ENCODE data around the gene ANXA2.
"Not testable (repeated sequence)": the region's sequence is repeated elsewhere in the genome, so short reads cannot be mapped to it uniquely, and the experiment has no call there.

ANXA2 gene

DNA sequence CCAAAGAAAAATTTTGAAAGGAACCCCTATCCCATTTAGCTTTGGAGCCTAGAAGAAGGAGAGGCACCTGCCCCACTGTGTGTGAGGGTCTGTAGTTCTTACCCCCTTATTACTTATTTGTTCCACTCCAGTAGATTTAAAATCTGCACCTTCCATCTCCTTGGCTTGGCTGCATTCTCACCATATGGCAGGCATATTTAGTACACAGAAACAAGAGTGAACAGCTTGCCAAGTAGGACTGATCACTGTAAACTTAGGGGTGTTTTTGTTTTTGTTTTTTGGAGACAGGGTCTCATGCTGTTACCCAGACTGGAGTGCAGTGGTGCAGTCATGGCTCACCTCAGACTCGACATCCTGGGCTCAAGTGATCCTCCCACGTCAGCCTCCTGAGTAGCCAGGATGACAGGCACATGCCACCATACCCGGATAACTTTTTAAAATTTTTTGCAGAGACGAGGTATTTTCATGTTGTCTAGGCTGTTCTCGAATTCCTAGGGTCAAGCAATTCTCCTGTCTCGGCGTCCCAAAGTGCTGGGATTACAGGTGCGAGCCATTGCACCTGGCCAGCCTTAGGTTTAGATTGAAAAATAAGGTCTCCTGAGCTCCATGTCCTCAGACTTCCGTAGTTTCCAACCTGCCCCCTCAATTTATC lies 14.1 kb upstream of the ANXA2 start:
- Histone ChIP-seq H3K27ac (replicated peaks; ENCODE audit: low read length) (no peak overlapping the region), H3K9ac (ENCODE audit: low read depth, low read length, poor library complexity) (no peak overlapping the region), H3K14ac (ENCODE audit: low read length) (no peak overlapping the region), H3K4me2 (ENCODE audit: insufficient read depth, low read length, poor library complexity, severe bottlenecking) (no peak overlapping the region), H3K4ac (ENCODE audit: low read length) (no peak overlapping the region), H2BK120ac (ENCODE audit: low read depth, low read length) (no peak overlapping the region), H2BK5ac (ENCODE audit: low read length) (no peak overlapping the region), H2BK12ac (ENCODE audit: low read length) (no peak overlapping the region), H3K36me3 (replicated peaks in 1 of 2; ENCODE audit: control insufficient read depth in 2 of 2, insufficient read depth in 2 of 2, low read length in 2 of 2) (no peaks in the 10 kb centered on the region), H3K4me1 (ENCODE audit: control insufficient read depth in 2 of 2, insufficient read depth in 1 of 2, low read depth in 1 of 2, low read length in 2 of 2) (no peaks in the 10 kb centered on the region), H4K91ac (ENCODE audit: low read depth, low read length, poor library complexity) (no peak overlapping the region), H4K8ac (ENCODE audit: low read depth, low read length) (no peak overlapping the region), H3K23ac (ENCODE audit: low read depth, low read length, poor library complexity) (no peak overlapping the region), H3K27me3 (ENCODE audit: control insufficient read depth in 3 of 3, insufficient read depth in 3 of 3, low read depth in 1 of 3, low read length in 3 of 3) (no peaks in the 10 kb centered on the region), H3K18ac (ENCODE audit: low read length) (no peak overlapping the region), H3K79me1 (ENCODE audit: low read depth, low read length) (no peaks in the 10 kb centered on the region), H3K4me3 (ENCODE audit: low read length in 2 of 2) (no peak overlapping the region), H3K9me3 (replicated peaks in 1 of 2; ENCODE audit: control insufficient read depth in 2 of 2, insufficient read depth in 1 of 2, low read depth in 1 of 2, low read length in 2 of 2) (no peaks in the 10 kb centered on the region), H2BK15ac (ENCODE audit: low read length) (no peak overlapping the region), H2AFZ (ENCODE audit: low read length) (no peak overlapping the region), H2AK5ac (ENCODE audit: low read depth, low read length) (no peak overlapping the region)
- no CpG with 5 or more reads among the region's 9 CpGs for WGBS, 2 donors (ENCODE audit: extremely low coverage in 2 of 2, insufficient read length in 2 of 2, insufficient replicate concordance in 1 of 2)
- DNase-seq (ENCODE audit: low spot score) = no peak

DNA sequence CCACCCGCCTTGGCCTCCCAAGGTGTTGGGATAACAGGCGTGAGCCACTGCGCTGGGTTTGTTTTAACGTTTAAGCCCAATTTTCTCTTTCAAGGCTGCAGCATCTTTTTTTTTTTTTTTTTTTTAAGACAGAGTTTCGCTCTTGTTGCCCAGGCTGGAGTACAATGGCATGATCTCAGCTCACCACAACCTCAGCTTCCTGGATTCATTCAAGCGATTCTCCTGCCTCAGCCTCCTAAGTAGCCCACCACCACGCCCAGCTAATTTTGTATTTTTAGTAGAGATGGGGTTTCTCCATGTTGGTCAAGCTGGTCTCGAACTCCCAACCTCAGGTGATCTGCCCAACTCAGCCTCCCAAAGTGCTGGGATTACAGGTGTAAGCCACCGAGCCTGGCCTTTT lies 12.6 kb upstream of the ANXA2 start:
- not testable (repeated sequence) for H3K4ac ChIP-seq (ENCODE audit: low read length); H4K8ac ChIP-seq (ENCODE audit: low read depth, low read length); DNase-seq (ENCODE audit: low spot score); H2AK5ac ChIP-seq (ENCODE audit: low read depth, low read length); H3K9me3 ChIP-seq (replicated peaks in 1 of 2; ENCODE audit: control insufficient read depth in 2 of 2, insufficient read depth in 1 of 2, low read depth in 1 of 2, low read length in 2 of 2); H3K27me3 ChIP-seq (ENCODE audit: control insufficient read depth in 3 of 3, insufficient read depth in 3 of 3, low read depth in 1 of 3, low read length in 3 of 3); H4K91ac ChIP-seq (ENCODE audit: low read depth, low read length, poor library complexity); H3K4me3 ChIP-seq (ENCODE audit: low read length in 2 of 2); H3K9ac ChIP-seq (ENCODE audit: low read depth, low read length, poor library complexity); H2AFZ ChIP-seq (ENCODE audit: low read length); H3K14ac ChIP-seq (ENCODE audit: low read length); H3K4me2 ChIP-seq (ENCODE audit: insufficient read depth, low read length, poor library complexity, severe bottlenecking); H2BK5ac ChIP-seq (ENCODE audit: low read length); H3K27ac ChIP-seq (replicated peaks; ENCODE audit: low read length); H2BK120ac ChIP-seq (ENCODE audit: low read depth, low read length); H3K23ac ChIP-seq (ENCODE audit: low read depth, low read length, poor library complexity); H3K79me1 ChIP-seq (ENCODE audit: low read depth, low read length); H2BK15ac ChIP-seq (ENCODE audit: low read length); H3K36me3 ChIP-seq (replicated peaks in 1 of 2; ENCODE audit: control insufficient read depth in 2 of 2, insufficient read depth in 2 of 2, low read length in 2 of 2); H3K4me1 ChIP-seq (ENCODE audit: control insufficient read depth in 2 of 2, insufficient read depth in 1 of 2, low read depth in 1 of 2, low read length in 2 of 2); H2BK12ac ChIP-seq (ENCODE audit: low read length); H3K18ac ChIP-seq (ENCODE audit: low read length)
- no CpG with 5 or more reads among the region's 9 CpGs for WGBS, 2 donors (ENCODE audit: extremely low coverage in 2 of 2, insufficient read length in 2 of 2, insufficient replicate concordance in 1 of 2)

DNA sequence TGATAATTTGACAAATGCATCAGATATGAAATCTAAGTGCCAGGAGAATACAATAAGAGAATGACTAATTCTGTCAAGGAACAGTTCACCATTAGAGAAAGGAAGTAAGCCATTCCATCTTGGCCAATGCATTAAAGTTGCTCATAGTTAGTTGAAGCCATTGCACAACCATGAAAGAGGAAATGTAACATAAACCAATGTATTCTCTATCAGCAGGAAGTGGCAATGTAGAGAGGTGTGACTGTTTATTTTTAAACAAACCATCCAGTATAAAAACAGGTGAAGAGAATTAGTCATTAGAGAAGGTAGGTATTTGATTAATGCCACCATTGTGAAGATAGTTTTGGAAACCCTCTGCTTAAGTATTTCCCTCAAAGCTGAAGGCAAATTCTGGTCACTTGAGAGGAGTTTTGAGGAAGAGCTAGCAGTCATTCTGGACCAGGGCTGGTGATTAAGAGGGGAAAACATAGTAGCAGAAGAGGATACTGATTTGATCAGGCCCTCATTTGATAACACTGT lies 10.7 kb upstream of the ANXA2 start:
- H3K27me3 ChIP-seq (ENCODE audit: control insufficient read depth in 3 of 3, insufficient read depth in 3 of 3, low read depth in 1 of 3, low read length in 3 of 3) = no peaks in the 10 kb centered on the region
- no peak overlapping the region for H3K4ac ChIP-seq (ENCODE audit: low read length)
- H4K91ac ChIP-seq (ENCODE audit: low read depth, low read length, poor library complexity) = no peak overlapping the region
- H3K23ac ChIP-seq (ENCODE audit: low read depth, low read length, poor library complexity) = no peak overlapping the region
- H3K14ac ChIP-seq (ENCODE audit: low read length) = no peak overlapping the region
- H3K27ac ChIP-seq (replicated peaks; ENCODE audit: low read length) = no peak overlapping the region
- no peak overlapping the region for H3K18ac ChIP-seq (ENCODE audit: low read length)
- no peak overlapping the region for H4K8ac ChIP-seq (ENCODE audit: low read depth, low read length)
- H3K9me3 ChIP-seq (replicated peaks in 1 of 2; ENCODE audit: control insufficient read depth in 2 of 2, insufficient read depth in 1 of 2, low read depth in 1 of 2, low read length in 2 of 2) = no peaks in the 10 kb centered on the region
- no peak overlapping the region for H3K9ac ChIP-seq (ENCODE audit: low read depth, low read length, poor library complexity)
- no peak for DNase-seq (ENCODE audit: low spot score)
- H3K36me3 ChIP-seq (replicated peaks in 1 of 2; ENCODE audit: control insufficient read depth in 2 of 2, insufficient read depth in 2 of 2, low read length in 2 of 2) = no peaks in the 10 kb centered on the region
- H2AK5ac ChIP-seq (ENCODE audit: low read depth, low read length) = no peak overlapping the region
- H3K79me1 ChIP-seq (ENCODE audit: low read depth, low read length) = no peaks in the 10 kb centered on the region
- no peak overlapping the region for H2BK120ac ChIP-seq (ENCODE audit: low read depth, low read length)
- H3K4me2 ChIP-seq (ENCODE audit: insufficient read depth, low read length, poor library complexity, severe bottlenecking) = no peak overlapping the region
- H2BK5ac ChIP-seq (ENCODE audit: low read length) = no peak overlapping the region
- H2AFZ ChIP-seq (ENCODE audit: low read length) = no peak overlapping the region
- H3K4me1 ChIP-seq (ENCODE audit: control insufficient read depth in 2 of 2, insufficient read depth in 1 of 2, low read depth in 1 of 2, low read length in 2 of 2) = peaks cover 3 to 5% of the 10 kb centered on the region in 2 donors
- H2BK15ac ChIP-seq (ENCODE audit: low read length) = no peak overlapping the region
- no peak overlapping the region for H3K4me3 ChIP-seq (ENCODE audit: low read length in 2 of 2)
- H2BK12ac ChIP-seq (ENCODE audit: low read length) = no peak overlapping the region

DNA sequence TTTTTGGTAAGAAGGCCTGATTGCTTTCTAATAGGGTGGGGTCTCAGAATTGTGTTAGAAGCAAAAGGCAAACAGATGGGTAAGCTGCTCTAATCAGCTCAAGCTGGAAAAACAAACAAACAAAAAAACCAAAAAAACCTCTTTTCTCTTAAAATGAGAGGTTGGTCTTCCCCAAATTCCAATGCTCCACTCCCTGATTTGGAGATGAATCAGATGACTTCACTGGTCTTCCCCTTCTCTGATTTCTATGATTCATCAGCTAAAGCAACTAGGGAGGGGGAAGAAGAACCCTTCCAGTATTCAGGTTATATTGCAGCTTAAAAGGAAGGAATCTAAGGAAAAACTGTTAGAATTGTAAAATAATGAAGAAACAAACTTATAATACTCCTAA lies 9.6 kb upstream of the ANXA2 start:
- H2BK12ac ChIP-seq (ENCODE audit: low read length) = no peak overlapping the region
- no peak for DNase-seq (ENCODE audit: low spot score)
- no peaks in the 10 kb centered on the region for H3K36me3 ChIP-seq (replicated peaks in 1 of 2; ENCODE audit: control insufficient read depth in 2 of 2, insufficient read depth in 2 of 2, low read length in 2 of 2)
- no peak overlapping the region for H2BK5ac ChIP-seq (ENCODE audit: low read length)
- H3K79me1 ChIP-seq (ENCODE audit: low read depth, low read length) = no peaks in the 10 kb centered on the region
- no peak overlapping the region for H3K23ac ChIP-seq (ENCODE audit: low read depth, low read length, poor library complexity)
- no peak overlapping the region for H3K18ac ChIP-seq (ENCODE audit: low read length)
- H3K4me3 ChIP-seq (ENCODE audit: low read length in 2 of 2) = no peak overlapping the region
- H3K4me2 ChIP-seq (ENCODE audit: insufficient read depth, low read length, poor library complexity, severe bottlenecking) = no peak overlapping the region
- H2AFZ ChIP-seq (ENCODE audit: low read length) = no peak overlapping the region
- H3K14ac ChIP-seq (ENCODE audit: low read length) = no peak overlapping the region
- H3K4me1 ChIP-seq (ENCODE audit: control insufficient read depth in 2 of 2, insufficient read depth in 1 of 2, low read depth in 1 of 2, low read length in 2 of 2) = peaks cover 3 to 5% of the 10 kb centered on the region in 2 donors
- no peaks in the 10 kb centered on the region for H3K9me3 ChIP-seq (replicated peaks in 1 of 2; ENCODE audit: control insufficient read depth in 2 of 2, insufficient read depth in 1 of 2, low read depth in 1 of 2, low read length in 2 of 2)
- H3K4ac ChIP-seq (ENCODE audit: low read length) = no peak overlapping the region
- no peak overlapping the region for H2BK120ac ChIP-seq (ENCODE audit: low read depth, low read length)
- H2AK5ac ChIP-seq (ENCODE audit: low read depth, low read length) = no peak overlapping the region
- H3K27ac ChIP-seq (replicated peaks; ENCODE audit: low read length) = no peak overlapping the region
- no peak overlapping the region for H3K9ac ChIP-seq (ENCODE audit: low read depth, low read length, poor library complexity)
- no peak overlapping the region for H2BK15ac ChIP-seq (ENCODE audit: low read length)
- no peak overlapping the region for H4K8ac ChIP-seq (ENCODE audit: low read depth, low read length)
- H4K91ac ChIP-seq (ENCODE audit: low read depth, low read length, poor library complexity) = no peak overlapping the region
- no peaks in the 10 kb centered on the region for H3K27me3 ChIP-seq (ENCODE audit: control insufficient read depth in 3 of 3, insufficient read depth in 3 of 3, low read depth in 1 of 3, low read length in 3 of 3)

Data from neuronal stem cell (in vitro differentiated cells).